GM21723 (cell line): ENCODE results near the gene QPRT.
"Not testable (repeated sequence)": the region's sequence is repeated elsewhere in the genome, so short reads cannot be mapped to it uniquely, and the experiment has no call there.

Experiments
- ATAC-seq: cut with Tn5 transposase; IDR thresholded peaks from one replicate; pipeline ENCODE4 v1.9.1; 2021; ENCODE audit warnings: mild to moderate bottlenecking, moderate library complexity; ENCODE audit not compliant: unreplicated experiment

The QPRT gene

DNA sequence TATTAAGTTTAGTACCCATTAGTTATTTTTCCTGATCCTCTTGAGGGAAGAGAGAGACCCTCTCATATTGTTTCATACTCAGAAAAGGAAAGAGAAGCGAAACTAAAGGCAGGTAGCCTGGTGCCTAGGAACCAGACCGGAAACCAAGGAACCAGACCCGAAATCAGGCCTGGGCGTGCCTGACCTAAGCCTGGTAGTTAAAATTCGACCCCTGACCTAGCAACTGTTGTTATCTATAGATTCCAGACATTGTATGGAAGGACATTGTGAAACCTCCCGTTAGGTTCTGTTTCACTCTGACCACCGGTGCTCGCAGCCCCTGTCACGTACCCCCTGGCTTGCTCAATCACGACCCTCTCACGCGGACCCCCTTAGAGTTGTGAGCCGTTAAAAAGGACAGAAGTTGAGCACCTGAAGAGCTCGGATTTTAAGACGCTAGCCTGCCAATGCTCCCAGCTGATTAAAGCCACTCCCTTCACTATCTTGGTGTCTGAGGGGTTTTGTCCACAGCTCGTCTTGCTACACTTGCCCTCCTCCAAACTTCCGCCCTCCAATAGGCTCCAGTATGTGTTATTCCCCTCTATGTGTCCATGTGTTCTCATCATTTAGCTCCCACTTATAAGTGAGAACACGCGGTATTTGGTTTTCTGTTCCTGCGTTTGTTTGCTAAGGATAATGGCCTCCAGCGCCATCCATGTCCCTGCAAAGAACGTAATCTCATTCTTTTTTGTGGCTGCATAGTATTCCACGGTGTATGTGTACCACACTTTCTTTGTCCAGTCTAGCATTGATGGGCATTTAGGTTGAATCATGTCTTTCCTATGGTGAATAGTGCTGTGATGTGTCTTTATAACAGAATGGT lies 10.7 kb downstream of the QPRT start:
- ATAC-seq = not testable (repeated sequence)

DNA sequence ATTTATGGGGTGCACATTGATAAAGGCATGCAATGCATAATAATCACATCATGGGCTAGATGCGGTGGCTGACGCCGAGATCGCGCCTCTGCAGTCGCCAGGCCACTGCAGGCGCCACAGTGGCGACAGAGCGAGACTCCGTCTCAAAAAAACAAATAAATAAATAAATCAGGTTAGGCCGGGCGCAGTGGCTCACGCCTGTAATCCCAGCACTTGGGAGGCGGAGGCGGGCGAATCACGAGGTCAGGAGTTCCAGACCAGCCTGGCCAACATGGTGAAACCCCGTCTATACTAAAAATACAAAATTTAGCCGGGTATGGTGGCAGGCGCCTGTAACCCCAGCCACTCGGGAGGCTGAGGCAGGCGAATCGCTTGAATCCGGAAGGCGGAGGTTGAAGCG lies 13.6 kb downstream of the QPRT start:
- not testable (repeated sequence) for ATAC-seq

GRCh38 chr16:29694384-29695195 lies 15.6 kb downstream of the QPRT start:
- no peak for ATAC-seq

- ATAC-seq = not testable (repeated sequence)
Measured at GRCh38 chr16:29695675-29696074, 16.7 kb downstream of the QPRT start.

GRCh38 chr16:29696881-29697331 lies 17.9 kb downstream of the QPRT start:
- no peak for ATAC-seq

GRCh38 chr16:29697391-29697790 lies 18.4 kb downstream of the QPRT start:
- no peak for ATAC-seq

- ATAC-seq = no peak
Measured at GRCh38 chr16:29698042-29698441, 19.1 kb downstream of the QPRT start.

DNA sequence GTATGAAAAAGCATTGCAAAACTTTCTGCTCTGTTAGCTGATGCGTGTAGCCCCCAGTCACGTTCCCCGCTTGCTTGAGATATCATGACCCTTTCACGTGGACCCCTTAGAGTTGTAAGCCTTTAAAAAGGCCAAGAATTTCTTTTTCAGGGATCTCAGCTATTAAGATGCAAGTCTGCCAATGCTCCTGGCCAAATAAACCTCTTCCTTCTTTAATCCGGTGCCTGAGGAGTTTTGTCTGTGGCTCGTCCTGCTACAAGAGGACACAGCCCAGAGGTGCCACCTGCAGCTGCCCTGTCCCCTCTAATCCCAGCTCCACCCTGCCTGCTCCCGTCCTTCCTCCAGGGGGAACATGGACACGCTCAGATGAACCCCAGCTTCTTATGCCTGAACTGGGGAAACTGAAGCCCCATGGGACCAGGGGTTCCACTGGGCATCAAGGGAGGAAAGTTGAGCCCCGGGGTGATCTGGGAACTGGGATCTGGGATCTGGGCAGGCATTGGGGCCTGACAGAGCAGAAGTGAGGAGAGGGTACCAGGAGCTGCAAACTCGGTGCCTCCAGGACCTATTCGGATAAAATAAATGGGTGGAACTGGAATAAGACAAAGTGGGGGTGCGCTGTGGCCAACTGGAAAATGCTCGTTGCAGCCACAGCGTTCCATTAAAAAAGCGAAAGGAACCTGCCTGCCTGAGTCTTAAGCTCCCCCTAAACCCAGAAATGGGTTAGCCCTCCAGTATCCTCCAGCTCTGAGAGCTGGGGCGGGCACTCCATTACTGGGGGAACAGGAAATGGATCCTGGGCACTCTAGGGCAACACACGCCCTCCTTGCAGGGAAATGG lies 19.7 kb downstream of the QPRT start:
- ATAC-seq = no peak

- ATAC-seq = no peak
Measured at GRCh38 chr16:29699324-29700219, 20.6 kb downstream of the QPRT start.

DNA sequence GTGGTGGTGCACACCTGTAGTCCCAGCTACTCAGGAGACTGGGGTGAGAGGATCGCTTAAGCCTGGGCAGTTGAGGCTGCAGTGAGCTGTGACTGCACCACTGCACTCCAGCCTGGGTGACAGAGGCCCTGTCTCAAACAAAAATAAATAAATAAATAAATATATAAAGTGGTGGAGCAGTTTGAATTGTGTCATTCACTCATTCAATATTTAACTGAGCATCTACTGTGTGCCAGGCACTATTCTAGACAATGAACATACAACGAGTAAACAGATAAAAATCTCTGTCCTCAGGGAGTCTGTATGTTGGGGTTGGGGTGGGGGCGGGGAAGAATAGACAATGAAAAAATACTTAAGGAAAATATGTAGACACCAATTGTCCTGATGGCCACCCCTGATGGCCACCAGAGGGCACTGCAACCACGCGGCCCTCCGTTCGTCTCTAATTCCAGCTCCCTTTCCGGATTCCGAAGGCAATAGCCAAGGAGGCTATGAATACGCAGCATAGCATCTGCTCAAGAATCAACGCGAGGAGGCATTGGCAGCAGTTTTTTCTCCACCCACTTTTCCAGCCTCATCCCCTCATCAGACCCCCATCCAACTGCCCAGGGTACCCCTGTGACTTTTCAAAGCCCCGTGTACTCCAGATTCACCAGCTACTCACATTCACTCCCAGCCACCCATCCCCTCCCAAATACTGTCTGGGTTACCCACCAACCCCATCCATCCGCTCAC lies 21.4 kb downstream of the QPRT start:
- ATAC-seq = no peak

GRCh38 chr16:29701214-29701555 lies 22.2 kb downstream of the QPRT start:
- ATAC-seq = no peak

DNA sequence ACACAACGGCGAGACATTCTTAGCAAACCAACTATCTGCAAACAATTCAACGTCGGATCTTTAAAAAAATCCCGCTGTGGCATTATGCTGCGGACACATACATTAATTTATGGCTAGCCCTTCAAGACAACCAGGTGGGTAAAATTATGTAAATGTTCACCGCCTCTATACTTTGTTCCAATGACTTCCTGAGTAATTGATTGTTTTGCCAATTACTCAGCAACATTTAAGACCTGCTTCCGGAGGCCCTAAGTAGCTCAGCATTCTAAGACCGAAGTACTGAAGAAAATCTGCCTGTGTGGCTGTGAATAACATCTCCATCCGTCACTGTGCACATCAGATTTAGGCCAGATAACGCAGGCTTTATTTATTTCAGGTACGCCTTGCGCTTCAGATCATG lies 23.3 kb downstream of the QPRT start:
- ATAC-seq = peak; percentile 22

GRCh38 chr16:29705030-29705429 lies 26.1 kb downstream of the QPRT start:
- no peak for ATAC-seq

- ATAC-seq = not testable (repeated sequence)
Measured at GRCh38 chr16:29707160-29707559, 28.2 kb downstream of the QPRT start.

DNA sequence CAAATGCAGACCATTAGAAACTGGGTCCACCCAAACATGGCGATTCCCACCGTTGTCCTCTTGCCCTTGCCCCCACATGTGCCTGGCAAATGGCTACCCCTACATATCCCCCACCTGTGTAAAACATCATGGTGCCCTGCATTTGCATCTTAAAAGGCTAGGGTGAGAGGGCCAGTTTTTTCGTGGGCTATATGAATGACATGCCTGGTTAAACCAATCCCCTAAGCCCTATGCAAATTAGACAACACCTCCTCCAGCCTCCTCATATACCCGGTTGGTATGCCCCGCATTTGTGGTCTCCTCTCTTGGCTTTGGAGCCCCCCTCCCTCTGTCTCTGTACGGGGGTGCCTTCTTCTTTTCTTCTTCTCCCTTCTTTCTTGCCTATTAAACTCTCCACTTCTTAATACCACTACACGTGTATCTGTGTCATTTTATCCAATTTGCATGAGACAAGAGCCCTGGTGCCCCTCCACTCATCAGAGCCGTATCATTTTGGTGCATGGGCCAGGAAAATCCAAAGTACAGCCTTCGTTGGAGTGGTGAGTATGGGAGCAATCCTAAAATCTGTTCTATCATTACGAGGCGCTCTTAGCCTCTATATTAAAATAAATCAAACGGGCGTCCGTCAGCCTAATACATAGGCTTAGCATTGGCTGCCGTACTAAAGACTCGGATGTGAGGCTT lies 30.1 kb downstream of the QPRT start:
- ATAC-seq = no peak

GRCh38 chr16:29709657-29710056 lies 30.7 kb downstream of the QPRT start:
- not testable (repeated sequence) for ATAC-seq

DNA sequence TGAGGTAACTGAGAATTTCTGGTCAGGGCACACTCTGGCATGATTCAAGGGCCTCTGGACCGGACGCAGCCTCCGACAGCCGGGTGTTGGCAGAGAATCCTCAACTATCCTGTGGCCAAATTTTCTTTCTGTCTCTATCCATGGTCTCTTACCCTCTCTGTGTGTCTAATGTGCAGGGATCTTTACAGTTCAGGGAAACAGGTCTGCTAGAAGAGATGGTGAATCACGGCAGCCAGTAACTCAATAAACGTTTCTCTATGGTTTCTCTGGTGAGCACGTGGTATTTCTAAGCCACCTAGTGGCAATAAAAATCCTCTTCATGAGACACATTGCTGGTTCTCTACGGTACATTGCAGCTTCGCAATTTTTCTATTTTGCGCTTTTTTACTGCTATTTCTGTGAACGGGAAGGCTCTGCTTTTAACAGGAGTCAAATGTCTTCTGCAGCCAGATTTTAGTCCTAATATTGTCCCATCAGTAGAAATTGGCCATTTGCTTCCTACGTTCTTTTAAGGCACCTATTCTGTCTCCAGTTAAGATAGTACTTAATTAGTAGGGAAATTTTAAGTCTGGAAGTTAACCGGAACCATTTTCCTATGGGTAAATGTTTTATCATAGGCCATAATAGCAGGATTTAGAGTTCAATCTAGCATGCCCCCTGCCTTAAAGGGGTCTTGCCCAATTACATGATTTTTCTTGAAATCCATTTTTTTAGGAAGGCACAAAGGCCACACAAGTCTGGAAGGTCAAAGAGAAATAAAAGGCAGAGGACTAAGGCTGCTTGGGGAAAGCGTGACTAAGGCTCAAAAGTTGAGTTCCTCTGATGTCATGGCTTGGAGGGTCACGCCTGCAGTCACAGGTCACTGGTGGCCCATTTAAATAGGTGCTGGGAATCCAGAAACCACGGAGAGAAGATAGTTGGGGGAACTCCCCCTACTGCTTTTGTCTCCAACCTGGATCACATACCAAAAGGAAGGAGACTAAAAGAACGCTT lies 31.5 kb downstream of the QPRT start:
- ATAC-seq = no peak

GRCh38 chr16:29712809-29713208 lies 33.8 kb downstream of the QPRT start:
- no peak for ATAC-seq
